ENCODE results near the gene EIF2AK3. TPM values are rescaled to one million over a fixed set of nuclear protein-coding genes. Genes with fewer than 3 reads are reported as not detected.
A peak's percentile ranks its signal among the peaks of the same experiment; 100 is the strongest.

The EIF2AK3 gene
- total RNA-seq, 1 experiment from 2014 or later = 18.4 TPM

- H3K27ac ChIP-seq (ENCODE audit: low read length) = peak overlapping the region; percentile 82
- H2AFZ ChIP-seq (ENCODE audit: low read length) = no peak overlapping the region
- H3K4me3 ChIP-seq (ENCODE audit: low read length) = no peak overlapping the region
- H3K9me2 ChIP-seq (replicated peaks; ENCODE audit: insufficient read depth, low read length) = no peaks in the 10 kb centered on the region
- no peaks in the 10 kb centered on the region for H3K27me3 ChIP-seq (ENCODE audit: low read length)
- H3K4me2 ChIP-seq (ENCODE audit: low read depth, low read length, poor library complexity, severe bottlenecking) = peak overlapping the region; percentile 75
- no peak for DNase-seq
- peaks cover 74% of the 10 kb centered on the region for H3K4me1 ChIP-seq (ENCODE audit: low read length)
- H3K36me3 ChIP-seq (ENCODE audit: insufficient read depth, low read length) = no peaks in the 10 kb centered on the region
- peaks cover 87% of the 10 kb centered on the region for H3K79me2 ChIP-seq (ENCODE audit: low read length)
- no peaks in the 10 kb centered on the region for H3K9me3 ChIP-seq (ENCODE audit: low read length)
- no peaks in the 10 kb centered on the region; the same call in 1 of the 2 replicates for H4K20me1 ChIP-seq (ENCODE audit: insufficient read depth, low read depth, low read length)
- no peak overlapping the region for H3K9ac ChIP-seq (ENCODE audit: low read length)
Measured at GRCh38 chr2:88601286-88601685, 26.0 kb downstream of the EIF2AK3 start.

- Histone ChIP-seq H3K4me1 (ENCODE audit: low read length) (peaks cover 65% of the 10 kb centered on the region), H3K4me3 (ENCODE audit: low read length) (peak overlapping the region; percentile 44), H3K79me2 (ENCODE audit: low read length) (peaks cover 83% of the 10 kb centered on the region), H4K20me1 (ENCODE audit: insufficient read depth, low read depth, low read length) (no peaks in the 10 kb centered on the region; the same call in 1 of the 2 replicates), H3K27me3 (ENCODE audit: low read length) (no peaks in the 10 kb centered on the region), H3K9ac (ENCODE audit: low read length) (peak overlapping the region; percentile 25; the same call in 1 of the 2 replicates), H3K9me2 (replicated peaks; ENCODE audit: insufficient read depth, low read length) (no peaks in the 10 kb centered on the region), H3K4me2 (ENCODE audit: low read depth, low read length, poor library complexity, severe bottlenecking) (peak overlapping the region; percentile 75), H3K27ac (ENCODE audit: low read length) (peak overlapping the region; percentile 82), H3K9me3 (ENCODE audit: low read length) (no peaks in the 10 kb centered on the region), H3K36me3 (ENCODE audit: insufficient read depth, low read length) (no peaks in the 10 kb centered on the region), H2AFZ (ENCODE audit: low read length) (no peak overlapping the region)
- DNase-seq = peak; percentile 82
Measured at GRCh38 chr2:88600038-88600465, 27.2 kb downstream of the EIF2AK3 start.

GRCh38 chr2:88599527-88599926, 27.7 kb downstream of the EIF2AK3 start:
- DNase-seq = no peak
- Histone ChIP-seq H3K9ac (ENCODE audit: low read length) (no peak overlapping the region), H3K36me3 (ENCODE audit: insufficient read depth, low read length) (no peaks in the 10 kb centered on the region)

GRCh38 chr2:88597168-88597567, 30.1 kb downstream of the EIF2AK3 start:
- Histone ChIP-seq H3K4me2 (ENCODE audit: low read depth, low read length, poor library complexity, severe bottlenecking) (no peak overlapping the region), H3K36me3 (ENCODE audit: insufficient read depth, low read length) (no peaks in the 10 kb centered on the region), H3K9ac (ENCODE audit: low read length) (no peak overlapping the region), H3K27me3 (ENCODE audit: low read length) (no peaks in the 10 kb centered on the region), H3K4me3 (ENCODE audit: low read length) (no peak overlapping the region), H3K4me1 (ENCODE audit: low read length) (peaks cover 37% of the 10 kb centered on the region), H4K20me1 (ENCODE audit: insufficient read depth, low read depth, low read length) (no peaks in the 10 kb centered on the region), H2AFZ (ENCODE audit: low read length) (no peak overlapping the region), H3K27ac (ENCODE audit: low read length) (no peak overlapping the region), H3K9me3 (ENCODE audit: low read length) (no peaks in the 10 kb centered on the region), H3K79me2 (ENCODE audit: low read length) (peaks cover 54% of the 10 kb centered on the region), H3K9me2 (replicated peaks; ENCODE audit: insufficient read depth, low read length) (no peaks in the 10 kb centered on the region)
- DNase-seq = no peak

More at GRCh38 chr2:88599527-88599926, 27.7 kb downstream of the EIF2AK3 start:
- Histone ChIP-seq H3K79me2 (ENCODE audit: low read length) (peaks cover 78% of the 10 kb centered on the region), H4K20me1 (ENCODE audit: insufficient read depth, low read depth, low read length) (no peaks in the 10 kb centered on the region; the same call in 1 of the 2 replicates), H3K4me3 (ENCODE audit: low read length) (0 out of 2 replicates have a peak overlapping the region, but pooled peaks have one; percentile 10), H3K9me3 (ENCODE audit: low read length) (no peaks in the 10 kb centered on the region), H3K27me3 (ENCODE audit: low read length) (no peaks in the 10 kb centered on the region), H3K4me2 (ENCODE audit: low read depth, low read length, poor library complexity, severe bottlenecking) (peak overlapping the region; percentile 75), H3K9me2 (replicated peaks; ENCODE audit: insufficient read depth, low read length) (no peaks in the 10 kb centered on the region), H2AFZ (ENCODE audit: low read length) (no peak overlapping the region), H3K27ac (ENCODE audit: low read length) (peak overlapping the region; percentile 82), H3K4me1 (ENCODE audit: low read length) (peaks cover 60% of the 10 kb centered on the region)

- Histone ChIP-seq H3K79me2 (ENCODE audit: low read length) (peaks cover 50% of the 10 kb centered on the region), H3K27me3 (ENCODE audit: low read length) (no peaks in the 10 kb centered on the region), H3K9ac (ENCODE audit: low read length) (no peak overlapping the region), H2AFZ (ENCODE audit: low read length) (no peak overlapping the region), H3K4me2 (ENCODE audit: low read depth, low read length, poor library complexity, severe bottlenecking) (no peak overlapping the region), H3K9me3 (ENCODE audit: low read length) (no peaks in the 10 kb centered on the region), H3K9me2 (replicated peaks; ENCODE audit: insufficient read depth, low read length) (no peaks in the 10 kb centered on the region), H3K27ac (ENCODE audit: low read length) (no peak overlapping the region), H3K36me3 (ENCODE audit: insufficient read depth, low read length) (no peaks in the 10 kb centered on the region), H3K4me1 (ENCODE audit: low read length) (peaks cover 31% of the 10 kb centered on the region), H3K4me3 (ENCODE audit: low read length) (no peak overlapping the region), H4K20me1 (ENCODE audit: insufficient read depth, low read depth, low read length) (no peaks in the 10 kb centered on the region)
- DNase-seq = no peak
Measured at GRCh38 chr2:88596141-88596830, 31.0 kb downstream of the EIF2AK3 start.

GRCh38 chr2:88591698-88592097, 35.6 kb downstream of the EIF2AK3 start:
- Histone ChIP-seq H3K4me3 (ENCODE audit: low read length) (no peak overlapping the region), H3K27ac (ENCODE audit: low read length) (peak overlapping the region; percentile 1; the same call in 1 of the 2 replicates), H3K4me1 (ENCODE audit: low read length) (peaks cover 4% of the 10 kb centered on the region), H3K9me3 (ENCODE audit: low read length) (no peaks in the 10 kb centered on the region), H3K4me2 (ENCODE audit: low read depth, low read length, poor library complexity, severe bottlenecking) (no peak overlapping the region), H3K36me3 (ENCODE audit: insufficient read depth, low read length) (peaks cover 8% of the 10 kb centered on the region; the same call in 1 of the 2 replicates), H3K9me2 (replicated peaks; ENCODE audit: insufficient read depth, low read length) (no peaks in the 10 kb centered on the region), H3K79me2 (ENCODE audit: low read length) (peaks cover 7% of the 10 kb centered on the region), H2AFZ (ENCODE audit: low read length) (no peak overlapping the region), H4K20me1 (ENCODE audit: insufficient read depth, low read depth, low read length) (no peaks in the 10 kb centered on the region), H3K9ac (ENCODE audit: low read length) (no peak overlapping the region), H3K27me3 (ENCODE audit: low read length) (no peaks in the 10 kb centered on the region)
- DNase-seq = no peak

- DNase-seq = peak; percentile 88
- Histone ChIP-seq H2AFZ (ENCODE audit: low read length) (no peak overlapping the region), H3K9me2 (replicated peaks; ENCODE audit: insufficient read depth, low read length) (no peaks in the 10 kb centered on the region)
Measured at GRCh38 chr2:88590998-88591613, 36.2 kb downstream of the EIF2AK3 start.

GRCh38 chr2:88585969-88586368, 41.3 kb downstream of the EIF2AK3 start:
- H3K79me2 ChIP-seq (ENCODE audit: low read length) = no peaks in the 10 kb centered on the region
- H3K9me3 ChIP-seq (ENCODE audit: low read length) = no peaks in the 10 kb centered on the region
- no peak overlapping the region for H3K4me3 ChIP-seq (ENCODE audit: low read length)
- H3K36me3 ChIP-seq (ENCODE audit: insufficient read depth, low read length) = peaks cover 11% of the 10 kb centered on the region; the same call in 1 of the 2 replicates
- no peaks in the 10 kb centered on the region for H3K27me3 ChIP-seq (ENCODE audit: low read length)
- no peaks in the 10 kb centered on the region for H4K20me1 ChIP-seq (ENCODE audit: insufficient read depth, low read depth, low read length)
- no peaks in the 10 kb centered on the region for H3K9me2 ChIP-seq (replicated peaks; ENCODE audit: insufficient read depth, low read length)
- H3K4me1 ChIP-seq (ENCODE audit: low read length) = no peaks in the 10 kb centered on the region
- no peak overlapping the region for H2AFZ ChIP-seq (ENCODE audit: low read length)
- no peak overlapping the region for H3K4me2 ChIP-seq (ENCODE audit: low read depth, low read length, poor library complexity, severe bottlenecking)
- H3K9ac ChIP-seq (ENCODE audit: low read length) = no peak overlapping the region
- no peak overlapping the region for H3K27ac ChIP-seq (ENCODE audit: low read length)
- no peak for DNase-seq

More at GRCh38 chr2:88590998-88591613, 36.2 kb downstream of the EIF2AK3 start:
- no peaks in the 10 kb centered on the region for H4K20me1 ChIP-seq (ENCODE audit: insufficient read depth, low read depth, low read length)
- no peak overlapping the region for H3K4me3 ChIP-seq (ENCODE audit: low read length)
- no peak overlapping the region for H3K9ac ChIP-seq (ENCODE audit: low read length)
- peaks cover 1% of the 10 kb centered on the region; the same call in 1 of the 2 replicates for H3K79me2 ChIP-seq (ENCODE audit: low read length)
- H3K27ac ChIP-seq (ENCODE audit: low read length) = peak overlapping the region; percentile 1; the same call in 1 of the 2 replicates
- H3K4me2 ChIP-seq (ENCODE audit: low read depth, low read length, poor library complexity, severe bottlenecking) = no peak overlapping the region
- H3K4me1 ChIP-seq (ENCODE audit: low read length) = peaks cover 4% of the 10 kb centered on the region
- H3K9me3 ChIP-seq (ENCODE audit: low read length) = no peaks in the 10 kb centered on the region
- peaks cover 8% of the 10 kb centered on the region; the same call in 1 of the 2 replicates for H3K36me3 ChIP-seq (ENCODE audit: insufficient read depth, low read length)
- no peaks in the 10 kb centered on the region for H3K27me3 ChIP-seq (ENCODE audit: low read length)
